ENCODE measurements around the gene GNG7.

The GNG7 gene

GRCh38 chr19:2613507-2614295, 88.8 kb downstream of the GNG7 start:
- no peak for TF ChIP-seq PPARA (CRISPR knock-in tag; IDR thresholded peaks at IDR 0.05; ENCODE audit: borderline replicate concordance)
- no peak for TF ChIP-seq TCF4 (CRISPR knock-in tag; IDR thresholded peaks at IDR 0.05; ENCODE audit: borderline replicate concordance)
- TF ChIP-seq RARB (CRISPR knock-in tag; IDR thresholded peaks at IDR 0.05): no peak
- no peak for TF ChIP-seq SNAI2 (CRISPR knock-in tag; IDR thresholded peaks at IDR 0.05)
- no peak for TF ChIP-seq CSDC2 (CRISPR knock-in tag; IDR thresholded peaks at IDR 0.05)
- TF ChIP-seq ESRRG (CRISPR knock-in tag; IDR thresholded peaks at IDR 0.05): no peak
- TF ChIP-seq ZFP30 (CRISPR knock-in tag; IDR thresholded peaks at IDR 0.05): no peak
- no peak for TF ChIP-seq ZNF8 (CRISPR knock-in tag; IDR thresholded peaks at IDR 0.05)
- no peak for TF ChIP-seq PATZ1 (CRISPR knock-in tag; IDR thresholded peaks at IDR 0.05; ENCODE audit: borderline replicate concordance)
- no peak for TF ChIP-seq ZC3H10 (CRISPR knock-in tag; IDR thresholded peaks at IDR 0.05)
- TF ChIP-seq CREB5 (CRISPR knock-in tag; IDR thresholded peaks at IDR 0.05; ENCODE audit: low read depth): no peak
- no peak for TF ChIP-seq OSR1 (CRISPR knock-in tag; IDR thresholded peaks at IDR 0.05)
- TF ChIP-seq ZNF565 (CRISPR knock-in tag; conservative IDR thresholded peaks at IDR 0.05; ENCODE audit: low read depth): no peak
- TF ChIP-seq BACH2 (CRISPR knock-in tag; IDR thresholded peaks at IDR 0.05; ENCODE audit: borderline replicate concordance): no peak
- ATAC-seq: peak; percentile 64

- no peak for ATAC-seq
- TF ChIP-seq PPARA (CRISPR knock-in tag; IDR thresholded peaks at IDR 0.05; ENCODE audit: borderline replicate concordance) (no peak), OSR1 (CRISPR knock-in tag; IDR thresholded peaks at IDR 0.05) (no peak), ARNTL (CRISPR knock-in tag; IDR thresholded peaks at IDR 0.05; ENCODE audit: borderline replicate concordance, low read depth) (no peak), ZNF8 (CRISPR knock-in tag; IDR thresholded peaks at IDR 0.05) (no peak), ZC3H10 (CRISPR knock-in tag; IDR thresholded peaks at IDR 0.05) (no peak), CREB5 (CRISPR knock-in tag; IDR thresholded peaks at IDR 0.05; ENCODE audit: low read depth) (no peak), CSRNP3 (CRISPR knock-in tag; IDR thresholded peaks at IDR 0.05) (no peak), POU6F1 (CRISPR knock-in tag; IDR thresholded peaks at IDR 0.05; ENCODE audit: borderline replicate concordance, low read depth) (no peak), ZFP3 (CRISPR knock-in tag; IDR thresholded peaks at IDR 0.05) (no peak), ISL1 (CRISPR knock-in tag; IDR thresholded peaks at IDR 0.05) (no peak), ZNF565 (CRISPR knock-in tag; conservative IDR thresholded peaks at IDR 0.05; ENCODE audit: low read depth) (no peak), SNAI2 (CRISPR knock-in tag; IDR thresholded peaks at IDR 0.05) (no peak), ZNF70 (CRISPR knock-in tag; IDR thresholded peaks at IDR 0.05) (no peak)
Observed at GRCh38 chr19:2612619-2613249, 89.8 kb downstream of the GNG7 start.
